PFSK-1 (cell line): ENCODE results near the gene RNF148.

Experiments
- FOXP2 ChIP-seq: optimal IDR thresholded peaks from 2 replicates; pipeline ENCODE3; 2011; ENCODE audit warnings: borderline replicate concordance, control low read depth, inconsistent platforms; ENCODE audit not compliant: insufficient read depth; ENCODE audit errors: extremely low read length, extremely low read depth
- POLR2AphosphoS5 ChIP-seq: IDR thresholded peaks from 2 replicates; pipeline ENCODE4 v1.6.1; 2012; ENCODE audit warnings: low read depth, mild to moderate bottlenecking, control low read depth, low read length, moderate library complexity
- REST ChIP-seq, 2 experiments: IDR thresholded peaks; 2 replicates each; pipeline versions ENCODE4 v1.6.1 to v1.8.0; 2011 to 2012; ENCODE audit warnings: low read depth in 2 of 2, low read length in 2 of 2, control low read depth in 1 of 2, inconsistent platforms in 1 of 2, mild to moderate bottlenecking in 1 of 2, moderate library complexity in 1 of 2; ENCODE audit not compliant: insufficient read depth in 1 of 2
- SIN3A ChIP-seq: IDR thresholded peaks from 2 replicates; pipeline ENCODE4 v1.6.1; 2012; ENCODE audit warnings: mild to moderate bottlenecking, low read length, moderate library complexity, borderline replicate concordance; ENCODE audit not compliant: insufficient read depth
- TAF1 ChIP-seq: IDR thresholded peaks from 2 replicates; pipeline ENCODE4 v1.6.1; 2012; ENCODE audit warnings: low read length, control low read depth, borderline replicate concordance; ENCODE audit not compliant: insufficient read depth

DNA sequence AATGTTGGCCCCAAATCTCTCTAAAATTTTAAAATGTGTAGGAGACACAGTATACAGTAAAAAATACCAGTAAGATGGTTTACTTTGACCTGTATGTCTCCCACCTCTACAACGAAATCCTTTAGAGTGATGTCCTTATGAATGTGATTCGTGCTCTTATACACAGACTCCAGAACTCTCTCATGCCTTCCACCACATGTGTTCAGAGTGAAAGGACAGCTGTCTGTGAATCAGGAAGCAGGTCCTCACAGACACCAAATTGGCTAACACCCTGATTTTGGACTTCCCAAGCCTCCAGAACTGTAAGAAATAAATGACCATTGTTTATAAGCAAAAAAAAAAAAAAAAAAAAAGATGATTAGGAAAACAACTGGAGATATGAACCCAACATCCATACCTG is 39.0 kb downstream of the RNF148 start:
- no peak for TF ChIP-seq FOXP2
- no peak for TF ChIP-seq POLR2AphosphoS5
- TF ChIP-seq SIN3A = no peak
- no peak for TF ChIP-seq TAF1
- TF ChIP-seq REST (IDR thresholded peaks at IDR 0.05; ENCODE audit: insufficient read depth in 1 of 2, low read depth in 2 of 2, low read length in 2 of 2) = no peak
